HL-60 (cell line): Measurements from ENCODE around the gene APOBEC3H.

ENCODE experiments used
- GABPA ChIP-seq: IDR thresholded peaks from 2 replicates; pipeline ENCODE4 v1.6.1; 2012; ENCODE audit warnings: low read depth
- POLR2AphosphoS5 ChIP-seq: IDR thresholded peaks from 2 replicates; pipeline ENCODE4 v1.6.1; 2012; ENCODE audit warnings: low read depth
- SPI1 ChIP-seq: IDR thresholded peaks from 2 replicates; pipeline ENCODE4 v1.6.1; 2012; ENCODE audit warnings: low read depth, mild to moderate bottlenecking, borderline replicate concordance
- TF ChIP-seq, protein P1 (sequence below): IDR thresholded peaks from one replicate; pipeline ENCODE4 v1.5.1; 2011; ENCODE audit warnings: low read length, control low read depth, inconsistent platforms; ENCODE audit not compliant: insufficient read depth
- TF ChIP-seq, protein P2 (sequence below): IDR thresholded peaks from 2 replicates; pipeline ENCODE4 v1.6.1; 2012; ENCODE audit warnings: low read depth; ENCODE audit not compliant: insufficient replicate concordance

DNA sequence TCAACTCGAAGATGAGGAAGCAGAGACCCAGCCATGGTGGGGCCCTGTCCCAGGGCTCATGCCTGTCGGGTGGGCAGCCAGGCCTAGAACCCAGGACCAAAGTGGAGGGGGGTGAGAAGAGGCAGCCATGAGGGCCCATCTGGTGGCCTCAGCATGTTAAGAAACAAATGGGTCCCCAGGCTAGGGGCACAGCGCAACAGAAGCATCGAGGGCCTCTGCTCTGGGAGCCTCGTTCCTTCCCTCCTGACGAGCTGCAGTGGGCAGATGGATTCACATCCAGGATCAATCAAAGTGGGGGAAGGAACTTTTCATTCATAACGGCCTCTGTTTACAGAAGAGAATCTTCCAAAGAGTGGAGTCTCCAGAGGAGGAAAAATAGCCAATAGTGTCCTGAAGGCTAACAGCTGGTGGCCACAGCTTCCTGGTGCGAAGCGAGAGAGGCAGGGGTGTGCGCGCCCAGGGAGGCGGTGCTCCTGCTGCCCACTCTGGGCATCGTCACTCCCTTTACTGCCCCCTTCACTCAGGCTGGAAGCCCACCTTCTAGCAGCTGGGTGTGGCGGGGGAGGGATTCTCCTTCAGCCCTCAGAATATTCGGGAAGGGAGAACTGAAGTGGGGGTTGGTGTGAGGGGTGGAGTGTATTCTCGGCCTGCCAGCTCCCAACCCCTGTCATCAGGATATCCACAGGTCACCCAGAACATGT is 51.1 kb downstream of the APOBEC3H start:
- TF ChIP-seq, protein P1, sequence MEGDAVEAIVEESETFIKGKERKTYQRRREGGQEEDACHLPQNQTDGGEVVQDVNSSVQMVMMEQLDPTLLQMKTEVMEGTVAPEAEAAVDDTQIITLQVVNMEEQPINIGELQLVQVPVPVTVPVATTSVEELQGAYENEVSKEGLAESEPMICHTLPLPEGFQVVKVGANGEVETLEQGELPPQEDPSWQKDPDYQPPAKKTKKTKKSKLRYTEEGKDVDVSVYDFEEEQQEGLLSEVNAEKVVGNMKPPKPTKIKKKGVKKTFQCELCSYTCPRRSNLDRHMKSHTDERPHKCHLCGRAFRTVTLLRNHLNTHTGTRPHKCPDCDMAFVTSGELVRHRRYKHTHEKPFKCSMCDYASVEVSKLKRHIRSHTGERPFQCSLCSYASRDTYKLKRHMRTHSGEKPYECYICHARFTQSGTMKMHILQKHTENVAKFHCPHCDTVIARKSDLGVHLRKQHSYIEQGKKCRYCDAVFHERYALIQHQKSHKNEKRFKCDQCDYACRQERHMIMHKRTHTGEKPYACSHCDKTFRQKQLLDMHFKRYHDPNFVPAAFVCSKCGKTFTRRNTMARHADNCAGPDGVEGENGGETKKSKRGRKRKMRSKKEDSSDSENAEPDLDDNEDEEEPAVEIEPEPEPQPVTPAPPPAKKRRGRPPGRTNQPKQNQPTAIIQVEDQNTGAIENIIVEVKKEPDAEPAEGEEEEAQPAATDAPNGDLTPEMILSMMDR: no peak
- TF ChIP-seq GABPA (no peak), POLR2AphosphoS5 (no peak), SPI1 (no peak)
- TF ChIP-seq, protein P2, sequence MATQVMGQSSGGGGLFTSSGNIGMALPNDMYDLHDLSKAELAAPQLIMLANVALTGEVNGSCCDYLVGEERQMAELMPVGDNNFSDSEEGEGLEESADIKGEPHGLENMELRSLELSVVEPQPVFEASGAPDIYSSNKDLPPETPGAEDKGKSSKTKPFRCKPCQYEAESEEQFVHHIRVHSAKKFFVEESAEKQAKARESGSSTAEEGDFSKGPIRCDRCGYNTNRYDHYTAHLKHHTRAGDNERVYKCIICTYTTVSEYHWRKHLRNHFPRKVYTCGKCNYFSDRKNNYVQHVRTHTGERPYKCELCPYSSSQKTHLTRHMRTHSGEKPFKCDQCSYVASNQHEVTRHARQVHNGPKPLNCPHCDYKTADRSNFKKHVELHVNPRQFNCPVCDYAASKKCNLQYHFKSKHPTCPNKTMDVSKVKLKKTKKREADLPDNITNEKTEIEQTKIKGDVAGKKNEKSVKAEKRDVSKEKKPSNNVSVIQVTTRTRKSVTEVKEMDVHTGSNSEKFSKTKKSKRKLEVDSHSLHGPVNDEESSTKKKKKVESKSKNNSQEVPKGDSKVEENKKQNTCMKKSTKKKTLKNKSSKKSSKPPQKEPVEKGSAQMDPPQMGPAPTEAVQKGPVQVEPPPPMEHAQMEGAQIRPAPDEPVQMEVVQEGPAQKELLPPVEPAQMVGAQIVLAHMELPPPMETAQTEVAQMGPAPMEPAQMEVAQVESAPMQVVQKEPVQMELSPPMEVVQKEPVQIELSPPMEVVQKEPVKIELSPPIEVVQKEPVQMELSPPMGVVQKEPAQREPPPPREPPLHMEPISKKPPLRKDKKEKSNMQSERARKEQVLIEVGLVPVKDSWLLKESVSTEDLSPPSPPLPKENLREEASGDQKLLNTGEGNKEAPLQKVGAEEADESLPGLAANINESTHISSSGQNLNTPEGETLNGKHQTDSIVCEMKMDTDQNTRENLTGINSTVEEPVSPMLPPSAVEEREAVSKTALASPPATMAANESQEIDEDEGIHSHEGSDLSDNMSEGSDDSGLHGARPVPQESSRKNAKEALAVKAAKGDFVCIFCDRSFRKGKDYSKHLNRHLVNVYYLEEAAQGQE: no peak
